GM12801 (cell line): ENCODE measurements around the gene RABGGTA.

ENCODE experiments used
- CTCF ChIP-seq: IDR thresholded peaks from one replicate; pipeline ENCODE4 v1.5.1; 2011; ENCODE audit warnings: control low read depth; ENCODE audit not compliant: insufficient read length; ENCODE audit errors: extremely low read depth

The RABGGTA gene

GRCh38 chr14:24260026-24260779, 11.2 kb downstream of the RABGGTA start:
- no peak for TF ChIP-seq CTCF

- TF ChIP-seq CTCF: no peak
Measured at GRCh38 chr14:24259282-24260025, 11.9 kb downstream of the RABGGTA start.

GRCh38 chr14:24258548-24259265, 12.7 kb downstream of the RABGGTA start:
- TF ChIP-seq CTCF: no peak

DNA sequence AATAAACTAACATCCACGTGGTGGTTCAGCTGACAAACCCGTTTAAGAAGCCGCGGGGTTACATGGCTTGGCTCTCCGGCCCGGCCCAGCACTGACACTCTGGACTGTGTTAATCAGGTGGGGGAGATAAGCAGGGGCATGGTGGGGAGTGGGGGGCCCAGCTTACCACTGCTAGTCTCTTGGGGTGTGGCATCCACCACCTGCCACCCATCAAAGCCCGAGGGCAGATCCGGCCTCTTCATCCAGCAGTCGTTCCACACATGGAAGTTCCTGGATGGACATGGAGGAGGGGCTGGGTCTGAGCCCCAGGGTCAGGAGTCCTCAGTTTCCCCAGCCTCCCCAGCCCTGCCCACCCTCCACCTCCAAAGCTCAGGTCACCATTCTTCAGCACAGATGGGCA, 13.3 kb downstream of the RABGGTA start:
- TF ChIP-seq CTCF: no peak

DNA sequence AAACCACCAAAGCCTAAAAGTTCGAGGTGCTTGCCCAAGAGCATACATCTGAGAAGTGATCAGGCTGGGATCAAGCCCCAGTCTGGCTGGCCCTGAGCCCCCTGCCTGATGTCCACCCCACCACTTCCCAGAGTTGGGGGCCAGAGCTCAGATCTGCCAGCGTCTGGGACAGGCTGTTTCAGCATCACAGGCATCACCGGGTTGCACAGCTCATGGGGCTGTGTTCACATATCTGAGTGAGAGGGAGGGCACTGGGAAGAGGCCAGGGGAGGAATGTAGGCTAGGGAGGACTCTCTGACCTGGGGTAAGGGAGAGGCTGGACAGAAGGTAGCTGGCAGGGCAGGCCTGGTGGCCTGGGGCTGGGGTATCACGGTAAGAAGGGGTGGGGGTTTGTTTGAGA, 14.4 kb downstream of the RABGGTA start:
- TF ChIP-seq CTCF: no peak

- TF ChIP-seq CTCF: no peak
Measured at GRCh38 chr14:24255931-24256711, 15.3 kb downstream of the RABGGTA start.
